Stimulated activated CD4-positive, alpha-beta T cell treated with anti-CD3 and anti-CD28 coated beads, Interleukin-15, amount 100 ng/mL, for 1 hour (primary cell): ENCODE results near the gene WRAP73.
A peak's percentile ranks its signal among the peaks of the same experiment; 100 is the strongest.

Source experiments
- DNase-seq, 2 donors: peaks; one replicate each; pipeline ENCODE4 v3.0.0-alpha.2; 2020; ENCODE audit warnings: low read depth in 1 of 2, low spot score in 1 of 2

Gene WRAP73

DNA sequence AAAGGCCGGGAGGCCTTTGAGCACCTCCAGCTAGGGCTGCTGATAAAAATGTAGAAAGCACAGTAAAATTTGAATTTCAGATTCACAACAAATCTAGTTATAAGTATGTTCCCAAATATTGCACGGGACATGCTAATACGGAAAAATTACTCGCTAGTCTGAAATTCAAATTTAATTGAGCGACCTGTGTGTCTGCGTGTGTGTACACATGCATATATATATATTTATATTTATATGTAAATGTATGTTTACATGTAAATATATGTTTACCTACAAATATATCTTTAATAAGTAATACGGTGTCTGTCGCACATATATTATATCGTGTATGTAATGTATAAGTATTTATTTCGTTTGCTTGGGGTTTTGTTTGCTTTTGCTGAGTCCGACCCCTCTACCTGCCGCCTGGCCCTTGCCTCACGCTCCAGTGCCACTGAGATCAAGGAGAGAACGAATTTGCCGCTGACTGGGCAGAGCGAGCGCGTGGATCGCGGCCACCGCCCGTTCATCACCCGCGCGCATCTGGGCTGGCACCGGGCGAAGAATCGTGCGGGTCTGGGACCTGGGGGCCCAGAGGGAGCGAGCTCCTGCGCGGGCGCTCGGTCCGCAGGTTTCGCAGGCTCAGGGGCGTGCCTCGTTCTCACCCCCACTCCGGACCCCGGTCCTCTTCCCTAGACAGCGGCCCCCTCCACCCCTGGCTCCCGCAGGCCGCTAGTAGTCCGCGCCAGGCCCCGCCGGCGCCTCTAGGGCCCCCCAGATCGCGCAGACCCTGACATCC, 534 bp upstream of the WRAP73 start:
- peak in 1 of 2 donors; percentile 1 for DNase-seq

DNA sequence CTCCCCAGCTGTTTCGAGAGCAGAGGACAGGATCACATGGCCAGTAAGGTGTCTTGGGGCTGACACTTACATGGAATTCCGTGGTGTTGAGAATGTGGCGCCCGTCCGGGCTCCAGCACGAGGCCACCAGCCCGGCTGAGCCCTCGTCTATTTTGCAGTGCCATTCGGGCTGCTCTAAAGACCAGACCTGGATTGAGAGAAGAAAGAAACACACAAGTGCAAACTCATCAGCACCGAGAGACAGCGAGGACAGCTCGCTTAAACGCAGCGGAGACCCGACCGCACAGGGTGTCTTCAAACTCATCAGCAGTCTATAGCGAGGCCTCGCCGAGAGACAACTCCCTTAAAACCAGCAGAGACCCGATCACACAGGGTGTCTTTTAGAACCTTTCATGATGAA, 3.3 kb downstream of the WRAP73 start:
- DNase-seq = no peak

DNA sequence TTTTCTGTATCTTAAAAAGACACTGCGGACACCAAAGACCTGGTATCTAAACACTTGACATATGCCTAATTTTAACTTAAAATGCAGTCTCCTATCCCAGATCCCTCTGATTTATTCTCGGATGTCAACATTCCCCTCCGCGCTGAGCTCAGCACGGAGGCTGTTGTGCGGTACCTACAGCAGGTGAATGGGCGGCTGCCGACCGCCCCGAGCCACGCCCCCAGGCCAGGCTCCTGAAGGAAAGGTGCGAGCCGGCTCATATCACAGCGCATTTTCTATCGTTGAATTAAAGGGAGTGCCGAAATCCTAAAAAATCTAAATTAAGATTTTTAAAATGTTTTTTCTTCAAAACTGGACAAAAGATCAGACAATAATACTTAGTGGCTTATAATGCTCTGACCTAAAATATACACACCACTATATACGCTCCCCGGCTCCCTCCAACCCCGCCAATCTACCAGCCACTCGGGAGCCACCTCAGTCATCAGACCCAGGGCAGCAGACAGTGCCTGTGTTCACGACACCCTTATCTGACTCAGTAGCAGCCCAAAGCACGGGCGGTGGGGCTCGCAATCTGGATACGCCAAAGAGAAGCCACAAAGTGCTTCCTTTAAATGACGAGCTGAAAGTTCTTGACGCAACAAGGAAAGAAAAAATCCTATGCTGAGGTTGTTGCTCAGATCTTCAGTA, 4.1 kb downstream of the WRAP73 start:
- DNase-seq = no peak

DNA sequence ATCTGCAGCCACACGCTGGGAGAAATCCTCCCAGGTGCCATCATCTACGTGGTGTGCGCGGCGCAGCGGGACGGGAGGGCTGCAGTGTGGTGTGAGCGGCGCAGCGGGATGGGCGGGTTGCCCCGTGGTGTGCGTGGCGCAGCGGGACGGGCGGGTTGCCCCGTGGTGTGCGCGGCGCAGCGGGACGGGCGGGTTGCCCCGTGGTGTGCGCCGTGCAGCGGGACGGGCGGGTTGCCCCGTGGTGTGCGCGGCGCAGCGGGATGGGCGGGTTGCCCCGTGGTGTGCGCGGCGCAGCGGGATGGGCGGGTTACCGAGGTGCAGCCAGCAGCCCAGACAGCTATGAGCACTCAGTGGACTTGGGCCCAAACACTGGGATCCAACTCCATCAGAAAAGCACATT, 4.7 kb downstream of the WRAP73 start:
- no peak for DNase-seq

DNA sequence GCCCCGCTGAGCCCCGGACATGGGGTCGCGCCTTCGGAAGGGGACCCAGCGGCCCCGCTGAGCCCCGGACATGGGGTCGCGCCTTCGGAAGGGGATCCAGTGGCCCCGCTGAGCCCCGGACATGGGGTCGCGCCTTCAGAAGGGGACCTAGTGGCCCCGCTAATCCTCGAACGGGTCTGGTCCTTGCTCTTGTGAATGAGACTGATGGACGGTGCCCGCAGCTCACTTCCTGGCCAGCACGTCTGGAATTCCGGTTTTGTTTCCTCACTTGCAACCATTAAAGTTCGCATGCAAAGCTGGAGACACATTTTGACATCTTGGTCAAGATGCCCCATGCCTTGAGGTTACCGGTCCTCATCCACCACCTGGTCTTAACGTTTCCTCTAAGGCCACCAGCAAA, 5.6 kb downstream of the WRAP73 start:
- no peak for DNase-seq

DNA sequence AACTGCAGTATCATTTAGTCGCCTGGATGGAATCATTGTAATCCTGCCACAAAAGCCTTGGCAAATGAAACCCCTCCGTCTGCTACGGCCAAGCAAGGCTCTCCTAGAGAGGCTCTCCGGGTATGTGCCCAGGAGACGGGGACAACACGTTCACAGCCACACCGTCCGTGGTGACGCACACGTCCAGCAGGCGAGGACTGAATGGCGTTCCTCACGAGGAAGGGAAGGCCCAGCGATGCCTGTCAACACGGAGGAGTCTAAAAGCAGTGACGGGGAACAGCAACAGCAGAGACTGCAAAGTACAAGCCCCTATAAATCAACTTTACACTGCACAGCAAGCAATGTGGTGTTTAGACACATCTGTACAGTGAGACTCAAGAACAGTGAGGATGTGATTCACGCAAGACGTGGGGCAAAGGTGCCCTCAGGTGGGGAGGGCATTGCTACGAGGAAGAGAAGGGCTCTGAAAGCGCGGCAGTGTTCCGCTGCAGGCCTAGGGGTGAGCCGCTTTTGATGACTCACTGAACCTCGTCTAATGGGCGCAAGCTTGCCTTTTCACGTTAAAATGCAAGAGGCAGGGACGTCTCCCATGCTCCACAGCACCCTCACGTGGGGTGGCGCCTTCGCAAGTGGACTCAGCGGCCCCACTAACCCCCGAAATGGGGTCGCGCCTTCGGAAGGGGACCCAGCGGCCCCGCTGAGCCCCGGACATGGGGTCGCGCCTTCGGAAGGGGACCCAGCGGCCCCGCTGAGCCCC, 6.8 kb downstream of the WRAP73 start:
- DNase-seq = no peak

DNA sequence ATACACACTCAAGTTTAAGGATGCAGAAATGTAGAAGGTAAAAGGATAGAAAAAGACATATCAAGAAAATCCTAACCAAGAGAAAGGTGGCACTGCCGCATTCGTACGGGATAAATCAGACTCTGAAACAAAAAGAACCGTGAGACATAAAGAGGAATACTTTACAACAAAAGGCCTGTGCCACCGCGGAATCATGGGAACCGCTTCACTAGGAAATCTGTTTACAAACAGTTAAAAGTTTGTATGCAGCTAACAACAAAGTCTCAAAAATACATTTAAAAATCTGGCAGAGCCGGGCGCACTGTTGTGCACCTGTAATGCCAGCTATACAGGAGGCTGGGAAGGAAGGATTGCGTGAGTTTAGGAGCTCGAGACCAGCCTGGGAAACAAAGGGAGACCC, 8.1 kb downstream of the WRAP73 start:
- no peak for DNase-seq

DNA sequence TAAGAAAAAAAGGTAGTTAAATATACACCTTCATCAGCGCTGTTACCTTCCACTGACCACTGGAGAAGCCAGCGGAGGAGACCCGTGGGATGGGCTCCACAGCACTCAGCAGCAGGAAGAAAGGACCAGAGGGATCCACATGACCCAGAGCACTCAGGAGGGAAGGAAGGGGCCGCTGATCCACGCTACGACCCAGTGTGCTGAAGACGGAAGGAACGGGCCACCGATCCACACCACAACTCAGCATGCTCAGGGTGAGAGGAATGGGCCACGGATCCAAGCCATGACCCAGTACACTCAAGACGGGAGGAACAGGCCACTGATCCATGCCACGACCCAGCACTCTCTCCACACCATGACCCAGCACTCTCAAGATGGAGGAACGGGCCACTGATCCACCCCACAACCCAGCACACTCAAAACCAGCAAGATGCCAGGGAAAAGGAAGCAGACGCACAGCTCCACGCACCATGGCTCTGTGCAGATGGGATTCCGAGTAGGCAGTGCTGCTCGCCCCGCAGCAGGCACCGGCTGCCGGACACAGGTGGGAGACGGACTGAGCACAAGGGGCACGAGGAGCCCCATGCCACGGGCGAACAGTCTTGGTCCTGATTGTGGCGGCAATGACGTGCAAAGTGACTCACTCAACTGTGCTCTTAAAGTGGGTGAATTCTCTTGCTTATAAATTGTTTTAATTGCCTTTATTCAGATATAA, 8.7 kb downstream of the WRAP73 start:
- DNase-seq = no peak

DNA sequence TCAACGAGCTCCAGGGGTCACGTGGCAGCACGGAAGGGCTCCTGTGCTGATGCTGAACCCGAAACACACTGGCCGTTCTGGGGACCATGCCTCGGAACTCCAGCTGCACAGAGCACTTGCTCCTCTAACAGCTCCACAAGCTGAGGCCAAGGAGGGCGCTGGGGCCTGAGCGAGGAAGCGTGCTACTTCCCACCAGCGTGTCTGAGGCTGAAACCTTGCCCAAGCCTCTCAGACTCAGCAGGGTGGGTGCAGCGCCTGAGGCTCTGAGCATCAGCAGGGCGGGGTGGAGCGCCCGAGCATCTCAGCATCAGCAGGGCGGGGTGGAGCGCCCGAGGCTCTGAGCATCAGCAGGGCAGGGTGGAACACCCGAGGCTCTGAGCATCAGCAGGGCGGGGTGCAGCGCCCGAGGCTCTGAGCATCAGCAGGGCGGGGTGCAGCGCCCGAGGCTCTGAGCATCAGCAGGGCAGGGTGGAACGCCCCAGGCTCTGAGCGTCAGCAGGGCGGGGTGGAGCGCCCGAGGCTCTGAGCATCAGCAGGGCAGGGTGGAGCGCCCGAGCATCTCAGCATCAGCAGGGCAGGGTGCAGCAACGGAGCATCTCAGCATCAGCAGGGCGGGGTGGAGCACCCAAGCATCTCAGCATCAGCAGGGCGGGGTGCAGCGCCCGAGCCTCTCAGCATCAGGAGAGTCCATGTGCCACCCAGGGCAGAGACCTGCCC, 9.6 kb downstream of the WRAP73 start:
- no peak for DNase-seq

DNA sequence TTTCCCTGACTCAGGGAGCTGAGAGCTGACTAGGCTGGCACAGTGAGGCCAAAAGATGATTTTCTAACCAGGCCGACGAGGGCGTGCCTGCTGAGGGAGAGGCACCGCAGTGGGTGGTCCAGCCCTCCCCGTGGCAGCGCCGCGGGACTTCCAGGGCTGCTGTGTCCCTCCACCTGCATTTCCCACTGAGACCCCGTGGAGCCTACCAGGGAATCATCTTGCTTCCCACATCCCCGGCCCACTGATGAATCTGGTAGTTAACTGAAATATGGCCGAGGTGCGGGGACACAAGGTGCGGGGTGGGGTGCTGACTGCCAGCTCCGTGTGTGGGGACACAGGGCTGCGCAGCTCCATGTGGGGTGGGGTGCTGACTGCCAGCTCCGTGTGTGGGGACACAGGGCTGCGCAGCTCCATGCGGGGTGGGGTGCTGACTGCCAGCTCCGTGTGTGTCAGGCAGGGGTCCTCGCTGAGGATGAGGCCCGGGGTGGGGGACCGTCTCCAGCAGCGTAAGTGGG, 10.4 kb downstream of the WRAP73 start:
- no peak for DNase-seq

DNA sequence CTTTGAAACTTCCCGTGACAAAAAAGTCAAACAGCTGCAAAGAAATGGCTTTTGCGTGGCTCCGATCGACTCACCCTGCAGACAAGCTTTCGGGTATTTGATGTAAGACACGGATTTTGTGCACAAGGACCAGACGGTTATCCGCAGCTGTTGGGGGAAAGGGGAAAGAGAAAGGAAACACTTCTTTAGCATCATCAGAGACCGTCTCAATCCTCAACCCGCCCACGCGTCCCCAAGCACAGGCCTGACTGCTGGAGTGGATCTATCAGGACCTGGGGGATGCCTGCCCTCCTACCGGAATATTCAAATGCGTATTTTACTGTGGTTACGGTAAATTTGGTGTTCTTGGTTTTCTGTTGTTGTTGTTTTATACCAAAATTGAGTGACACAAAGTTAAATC, 11.2 kb downstream of the WRAP73 start:
- DNase-seq = no peak

DNA sequence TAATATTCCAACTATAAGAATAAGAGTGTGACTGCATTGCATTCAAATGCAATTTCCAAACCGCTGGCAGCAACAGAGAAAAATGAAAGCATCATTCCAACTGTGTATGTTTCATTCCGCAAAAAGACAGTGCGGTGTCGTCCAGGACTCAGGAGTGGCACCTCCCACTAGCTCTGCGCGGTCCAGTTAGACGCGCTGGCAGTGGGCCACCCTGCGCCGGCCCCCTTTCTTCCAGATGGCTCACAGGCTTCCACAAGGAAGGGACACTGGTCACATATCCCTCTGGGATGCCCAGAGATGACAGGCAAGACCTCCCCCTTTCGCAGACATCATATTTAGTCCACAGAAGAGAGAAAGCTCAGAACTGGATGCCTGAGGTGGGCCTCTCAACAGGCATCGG, 11.9 kb downstream of the WRAP73 start:
- no peak for DNase-seq

DNA sequence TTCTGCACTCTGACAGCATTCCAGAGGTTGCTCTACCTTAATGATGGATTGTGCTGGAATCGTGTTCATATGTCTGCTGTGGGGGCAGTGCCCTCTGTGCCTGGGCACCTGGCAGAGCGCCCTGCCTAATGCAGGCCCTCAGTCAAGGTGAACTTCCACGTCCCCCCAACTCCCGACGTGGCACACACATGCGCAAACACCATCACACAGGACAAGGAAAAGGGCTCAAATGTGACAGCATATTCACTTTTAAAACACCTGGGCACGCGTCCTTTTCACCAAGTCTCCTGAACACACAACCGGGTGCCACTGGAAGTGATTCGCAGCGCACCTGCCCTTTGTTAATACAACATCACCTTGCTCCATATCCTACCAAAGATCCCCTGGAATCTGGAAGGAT, 13.4 kb downstream of the WRAP73 start:
- no peak for DNase-seq

DNA sequence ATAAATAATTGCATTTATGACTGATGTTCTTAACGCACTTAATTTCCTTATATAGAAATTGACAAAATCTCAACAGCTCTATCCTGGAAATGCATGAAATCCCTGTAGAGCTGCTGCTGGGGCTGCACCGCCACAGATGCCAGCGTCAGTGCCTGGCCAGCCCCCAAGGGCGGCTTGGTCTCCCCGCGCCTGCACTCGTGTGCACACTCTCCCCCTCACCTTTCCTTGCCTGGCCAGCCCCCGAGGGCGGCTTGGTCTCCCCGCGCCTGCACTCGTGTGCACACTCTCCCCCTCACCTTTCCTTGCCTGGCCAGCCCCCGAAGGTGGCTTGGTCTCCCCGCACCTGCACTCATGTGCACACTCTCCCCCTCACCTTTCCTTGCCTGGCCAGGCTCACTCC, 13.8 kb downstream of the WRAP73 start:
- no peak for DNase-seq

DNA sequence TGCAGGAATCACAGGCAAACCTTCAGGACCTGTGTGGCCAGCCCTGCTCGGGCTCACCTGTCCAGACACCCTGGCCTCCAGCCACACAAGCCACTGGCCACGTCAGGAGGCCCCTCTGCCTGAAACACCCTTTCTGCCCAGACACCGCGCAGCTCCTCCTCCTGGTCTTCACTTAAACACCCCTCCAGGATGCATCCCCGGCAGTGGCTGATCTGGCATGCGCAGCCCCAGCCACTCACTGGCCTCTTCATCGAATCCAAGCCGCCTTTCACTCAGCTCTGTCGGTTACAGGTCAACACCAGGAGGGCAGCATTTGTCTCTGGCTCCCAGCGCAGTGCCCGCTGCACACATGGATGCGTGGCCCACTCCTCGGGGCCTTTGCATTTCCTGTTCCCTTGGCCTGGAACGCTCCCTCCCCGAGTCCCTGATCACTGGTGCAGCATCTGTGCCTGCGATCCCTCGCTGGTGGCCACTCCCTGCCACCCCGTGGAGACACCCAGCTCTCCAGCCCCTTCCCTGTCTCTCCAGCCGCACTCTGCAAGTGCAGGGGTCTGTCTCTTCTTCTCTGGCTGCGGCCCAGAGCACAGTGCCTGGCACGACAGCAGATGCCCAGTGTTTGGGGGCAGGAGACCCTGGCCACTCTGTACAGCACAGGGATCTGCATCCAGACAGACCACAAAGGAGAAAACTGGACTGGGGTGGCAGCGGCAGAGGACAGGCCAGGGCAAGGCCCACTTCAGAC, 15.7 kb downstream of the WRAP73 start:
- no peak for DNase-seq

DNA sequence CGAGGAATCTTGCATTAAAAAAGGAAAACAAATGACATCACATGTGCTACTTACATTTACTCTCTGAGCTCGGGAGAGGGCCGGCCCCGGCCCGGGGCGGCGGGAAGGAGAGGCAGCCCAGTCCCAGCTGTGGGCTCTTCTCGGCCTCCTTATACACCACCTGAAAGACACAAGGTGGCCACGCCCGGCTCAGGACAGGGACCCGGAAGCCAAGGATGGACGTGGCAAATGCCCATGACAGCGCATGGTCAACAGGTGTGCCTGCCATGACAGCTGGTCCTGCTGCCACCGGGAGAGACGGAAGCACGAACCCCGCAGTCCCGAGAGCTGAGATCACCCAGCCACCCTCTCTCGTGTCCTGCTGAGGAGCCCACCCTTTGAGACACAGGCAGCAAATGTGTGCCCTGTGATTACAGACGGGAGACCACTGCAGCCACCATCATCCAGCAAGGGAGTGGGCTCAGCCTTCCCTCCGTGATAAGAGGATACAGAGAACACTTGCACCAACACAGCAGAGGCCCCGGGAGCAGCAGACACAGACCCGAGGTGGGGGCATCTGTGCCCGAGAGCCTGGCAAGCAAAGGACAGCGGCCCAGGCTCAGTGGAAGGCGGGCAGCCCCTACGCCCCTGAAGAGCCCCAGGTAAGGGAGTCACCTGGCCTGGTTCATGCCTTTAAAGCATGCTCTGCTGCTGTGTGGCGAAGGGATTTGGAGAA, 16.4 kb downstream of the WRAP73 start:
- DNase-seq = no peak

DNA sequence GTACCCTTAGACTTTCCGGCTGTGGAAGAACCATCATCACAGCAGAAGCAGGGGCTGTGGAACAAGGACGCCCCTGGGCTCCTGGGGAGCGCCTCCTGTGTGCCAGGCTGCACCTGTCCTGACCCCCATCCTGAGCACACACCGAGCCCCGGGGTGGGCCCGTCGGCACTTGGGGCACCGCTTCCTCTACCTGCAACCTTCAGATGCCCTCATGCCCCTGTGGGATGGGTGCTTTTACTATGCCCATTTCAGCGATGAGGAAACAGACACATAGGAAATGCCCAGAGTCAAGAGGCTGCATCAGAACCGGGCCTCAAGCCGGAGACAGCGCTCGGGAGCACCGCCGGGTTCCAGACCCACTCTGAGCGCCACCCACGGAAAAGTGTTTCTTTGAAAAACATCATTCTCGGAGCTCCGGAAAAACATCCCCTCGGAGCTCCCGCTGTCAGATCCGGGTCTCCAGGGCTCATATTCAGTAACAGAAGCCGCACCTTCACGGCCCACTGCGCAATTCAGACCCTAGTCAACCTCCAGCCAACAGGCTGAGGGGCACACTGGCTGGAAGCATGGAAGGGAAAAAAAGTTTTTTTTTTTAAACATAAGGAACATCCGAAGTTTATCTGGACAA, 17.1 kb downstream of the WRAP73 start:
- DNase-seq = no peak

DNA sequence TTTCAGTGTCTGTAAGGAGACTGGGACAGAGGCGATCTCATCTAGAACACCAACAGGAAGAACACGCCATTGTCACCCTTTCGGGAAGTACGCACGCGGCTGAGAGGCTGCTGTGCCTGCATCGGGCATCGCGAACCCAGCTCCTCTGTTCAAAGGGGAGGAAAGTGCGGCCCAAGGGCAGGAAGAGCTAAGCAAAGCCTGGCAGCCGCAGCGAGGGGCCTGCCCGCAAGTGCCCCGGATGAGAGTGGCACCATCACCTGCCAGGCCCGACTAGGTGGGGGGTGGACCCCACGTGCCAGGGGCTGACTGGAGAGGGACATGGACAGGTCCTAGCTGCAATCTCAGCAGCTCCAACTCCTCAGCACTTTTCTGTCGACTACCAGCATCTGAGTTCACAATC, 17.6 kb downstream of the WRAP73 start:
- DNase-seq = no peak
